ENCODE data around the gene CNTRL. TPM values are rescaled to one million over a fixed set of nuclear protein-coding genes. Genes with fewer than 3 reads are reported as not detected.

Gene CNTRL
- total RNA-seq, 1 donor from 2014 or later, result 7.5 TPM

GRCh38 chr9:121219530-121219929 lies 144.8 kb downstream of the CNTRL start:
- Mint-ChIP-seq H3K4me1 (ENCODE audit: unreplicated experiment) (peaks cover 10% of the 10 kb centered on the region), H3K9me3 (ENCODE audit: unreplicated experiment) (no peaks in the 10 kb centered on the region), H3K27ac (ENCODE audit: unreplicated experiment) (no peak overlapping the region)

GRCh38 chr9:121220996-121221663 lies 146.4 kb downstream of the CNTRL start:
- TF ChIP-seq CTCF (IDR thresholded peaks at IDR 0.05), result no peak
- DNase-seq (ENCODE audit: extremely low spot score, unreplicated experiment), result no peak
- no peak overlapping the region for H3K4me3 Mint-ChIP-seq (ENCODE audit: unreplicated experiment)
- H3K9me3 Mint-ChIP-seq (ENCODE audit: unreplicated experiment), result no peaks in the 10 kb centered on the region
- H3K27ac Mint-ChIP-seq (ENCODE audit: unreplicated experiment), result no peak overlapping the region
- no peaks in the 10 kb centered on the region for H3K36me3 Mint-ChIP-seq (ENCODE audit: unreplicated experiment)
- peaks cover 10% of the 10 kb centered on the region for H3K4me1 Mint-ChIP-seq (ENCODE audit: unreplicated experiment)
- no peaks in the 10 kb centered on the region for H3K27me3 Mint-ChIP-seq (ENCODE audit: unreplicated experiment)

More at GRCh38 chr9:121219530-121219929, 144.8 kb downstream of the CNTRL start:
- TF ChIP-seq CTCF (IDR thresholded peaks at IDR 0.05), result no peak
- peak; percentile 19 for DNase-seq (ENCODE audit: extremely low spot score, unreplicated experiment)
- H3K27me3 Mint-ChIP-seq (ENCODE audit: unreplicated experiment), result no peaks in the 10 kb centered on the region
- H3K36me3 Mint-ChIP-seq (ENCODE audit: unreplicated experiment), result no peaks in the 10 kb centered on the region
- no peak overlapping the region for H3K4me3 Mint-ChIP-seq (ENCODE audit: unreplicated experiment)

GRCh38 chr9:121221664-121222055 lies 146.9 kb downstream of the CNTRL start:
- no peak for DNase-seq (ENCODE audit: extremely low spot score, unreplicated experiment)
- H3K27ac Mint-ChIP-seq (ENCODE audit: unreplicated experiment), result no peak overlapping the region
- no peaks in the 10 kb centered on the region for H3K36me3 Mint-ChIP-seq (ENCODE audit: unreplicated experiment)
- no peak overlapping the region for H3K4me3 Mint-ChIP-seq (ENCODE audit: unreplicated experiment)
- no peaks in the 10 kb centered on the region for H3K27me3 Mint-ChIP-seq (ENCODE audit: unreplicated experiment)
- no peak for TF ChIP-seq CTCF (IDR thresholded peaks at IDR 0.05)
- no peaks in the 10 kb centered on the region for H3K9me3 Mint-ChIP-seq (ENCODE audit: unreplicated experiment)
- H3K4me1 Mint-ChIP-seq (ENCODE audit: unreplicated experiment), result peaks cover 10% of the 10 kb centered on the region

GRCh38 chr9:121222524-121223171 lies 147.9 kb downstream of the CNTRL start:
- Mint-ChIP-seq H3K4me3 (ENCODE audit: unreplicated experiment) (no peak overlapping the region), H3K36me3 (ENCODE audit: unreplicated experiment) (no peaks in the 10 kb centered on the region), H3K27ac (ENCODE audit: unreplicated experiment) (no peak overlapping the region), H3K27me3 (ENCODE audit: unreplicated experiment) (no peaks in the 10 kb centered on the region), H3K9me3 (ENCODE audit: unreplicated experiment) (no peaks in the 10 kb centered on the region), H3K4me1 (ENCODE audit: unreplicated experiment) (peaks cover 10% of the 10 kb centered on the region)
- peak; percentile 76 for TF ChIP-seq CTCF (IDR thresholded peaks at IDR 0.05)
- DNase-seq (ENCODE audit: extremely low spot score, unreplicated experiment), result no peak

- no peak for TF ChIP-seq CTCF (IDR thresholded peaks at IDR 0.05)
- no peak for DNase-seq (ENCODE audit: extremely low spot score, unreplicated experiment)
- Mint-ChIP-seq H3K27ac (ENCODE audit: unreplicated experiment) (no peak overlapping the region), H3K27me3 (ENCODE audit: unreplicated experiment) (no peaks in the 10 kb centered on the region), H3K9me3 (ENCODE audit: unreplicated experiment) (no peaks in the 10 kb centered on the region), H3K36me3 (ENCODE audit: unreplicated experiment) (no peaks in the 10 kb centered on the region), H3K4me1 (ENCODE audit: unreplicated experiment) (peaks cover 10% of the 10 kb centered on the region), H3K4me3 (ENCODE audit: unreplicated experiment) (no peak overlapping the region)
Measured at GRCh38 chr9:121225240-121225639, 150.5 kb downstream of the CNTRL start.
